Measurements from ENCODE around the gene FZD2.

Gene FZD2

GRCh38 chr17:44540246-44541084, 16.8 kb upstream of the FZD2 start:
- TF ChIP-seq ZFX (IDR thresholded peaks at IDR 0.05; ENCODE audit: borderline replicate concordance) (no peak), CTCF (IDR thresholded peaks at IDR 0.05) (no peak)
- no peak overlapping the region for H3K27ac ChIP-seq

GRCh38 chr17:44541884-44542581, 15.3 kb upstream of the FZD2 start:
- H3K27ac ChIP-seq: no peak overlapping the region
- no peak for TF ChIP-seq ZFX (IDR thresholded peaks at IDR 0.05; ENCODE audit: borderline replicate concordance)
- TF ChIP-seq CTCF (IDR thresholded peaks at IDR 0.05): no peak

- TF ChIP-seq CTCF (IDR thresholded peaks at IDR 0.05) (no peak), ZFX (IDR thresholded peaks at IDR 0.05; ENCODE audit: borderline replicate concordance) (no peak)
- H3K27ac ChIP-seq: no peak overlapping the region
Observed at GRCh38 chr17:44543213-44543904, 13.9 kb upstream of the FZD2 start.

- TF ChIP-seq ZFX (IDR thresholded peaks at IDR 0.05; ENCODE audit: borderline replicate concordance): no peak
- TF ChIP-seq CTCF (IDR thresholded peaks at IDR 0.05): no peak
- no peak overlapping the region for H3K27ac ChIP-seq
Observed at GRCh38 chr17:44543905-44544523, 13.3 kb upstream of the FZD2 start.

GRCh38 chr17:44546671-44547606, 10.3 kb upstream of the FZD2 start:
- TF ChIP-seq CTCF (IDR thresholded peaks at IDR 0.05): no peak
- TF ChIP-seq ZFX (IDR thresholded peaks at IDR 0.05; ENCODE audit: borderline replicate concordance): no peak
- H3K27ac ChIP-seq: no peak overlapping the region

- H3K27ac ChIP-seq: no peak overlapping the region
- TF ChIP-seq ZFX (IDR thresholded peaks at IDR 0.05; ENCODE audit: borderline replicate concordance) (no peak), CTCF (IDR thresholded peaks at IDR 0.05) (no peak)
Observed at GRCh38 chr17:44547625-44548267, 9.5 kb upstream of the FZD2 start.

Measured in 22Rv1 (cell line).